Heart left ventricle (tissue), 13 donors: ENCODE measurements around the gene SLC38A7.
A peak's percentile ranks its signal among the peaks of the same experiment; 100 is the strongest.

Experiments
- POLR2A ChIP-seq, 2 donors: fragments of 450-650 bp; IDR thresholded peaks; one replicate each; pipeline ENCODE4 v1.6.1; 2017; ENCODE audit warnings: antibody characterized with exemption in 2 of 2, mild to moderate bottlenecking in 2 of 2, moderate library complexity in 2 of 2
- TF ChIP-seq, protein P1 (sequence below), 12 donors: fragments of 200-600 bp; sonication (generic) in 4 of 12; IDR thresholded peaks; one replicate each; pipeline versions ENCODE4 v1.5.0 to v1.8.0; 2018 to 2022; ENCODE audit warnings: antibody characterized with exemption in 12 of 12, mild to moderate bottlenecking in 5 of 12
- donor health status: ischemic (EF 13 %, LVEDD 7.1; RV severe dilation, severe dysfunction).
- donor health status: DM: no; HTN: yes; CAD: no.
- donor health status: DM: no; HTN: no; CAD: no.
- donor health status: ischemic (EF 25% LVEDD 6.9; RV normal size, moderate dysfunction).
- donor health status: ischemic (EF 25% LVEDD 5.7; RV mildly dilated, moderate dysfunction).
- donor health status: ischemic (EF 35%, LVEDD 5.7; RV mildly dilated, moderate dysfunction).
- donor health status: nonischemic (EF 11% LVEDD 7.7; RV severe dilation, severe dysfunction).
- donor health status: DM: yes; HTN: yes; CAD: no.
- donor health status: PGD.
- donor health status: ischemic (EF 29% LVEDD 5.4; RV normal size, mild dysfunction).
- donor health status: nonischemic (EF 23%, LVEDD 6.1; RV moderate dilation, normal function).

DNA sequence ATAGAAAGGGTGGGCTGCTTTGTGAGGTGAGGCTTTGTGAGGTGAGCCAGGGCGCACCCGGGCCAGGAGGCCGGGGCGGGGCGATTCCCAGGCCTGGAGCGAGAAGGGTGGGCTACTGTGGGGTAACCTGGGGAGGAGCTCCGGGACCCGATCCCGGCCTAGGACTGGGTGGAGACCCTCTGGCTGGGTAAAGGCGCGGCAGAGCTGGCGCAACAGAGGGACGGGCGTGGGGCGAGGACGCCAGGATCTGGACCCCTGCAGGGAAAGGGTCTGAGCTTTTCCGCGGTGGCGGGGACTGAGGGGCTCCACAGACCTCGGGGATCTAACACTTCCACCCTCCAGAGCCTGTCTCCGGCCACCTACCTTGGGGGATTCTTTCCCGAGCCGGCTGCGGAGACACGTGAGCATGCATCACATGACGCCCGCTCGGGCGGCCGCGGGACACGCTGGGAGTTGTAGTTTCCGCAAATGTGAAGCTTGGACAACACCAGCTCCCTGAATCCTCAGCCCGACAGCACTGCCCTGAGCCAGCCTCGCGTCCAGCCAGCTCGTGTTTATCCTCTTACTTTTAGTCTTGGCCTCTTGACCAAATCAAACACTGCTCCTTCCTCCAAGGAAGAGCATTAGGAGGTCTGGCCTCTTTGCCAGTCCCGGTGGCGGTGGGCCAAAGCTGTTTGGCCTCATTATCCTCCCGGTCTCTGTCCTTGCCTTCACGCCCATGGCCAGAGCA, at the start of gene SLC38A7:
- TF ChIP-seq, protein P1, sequence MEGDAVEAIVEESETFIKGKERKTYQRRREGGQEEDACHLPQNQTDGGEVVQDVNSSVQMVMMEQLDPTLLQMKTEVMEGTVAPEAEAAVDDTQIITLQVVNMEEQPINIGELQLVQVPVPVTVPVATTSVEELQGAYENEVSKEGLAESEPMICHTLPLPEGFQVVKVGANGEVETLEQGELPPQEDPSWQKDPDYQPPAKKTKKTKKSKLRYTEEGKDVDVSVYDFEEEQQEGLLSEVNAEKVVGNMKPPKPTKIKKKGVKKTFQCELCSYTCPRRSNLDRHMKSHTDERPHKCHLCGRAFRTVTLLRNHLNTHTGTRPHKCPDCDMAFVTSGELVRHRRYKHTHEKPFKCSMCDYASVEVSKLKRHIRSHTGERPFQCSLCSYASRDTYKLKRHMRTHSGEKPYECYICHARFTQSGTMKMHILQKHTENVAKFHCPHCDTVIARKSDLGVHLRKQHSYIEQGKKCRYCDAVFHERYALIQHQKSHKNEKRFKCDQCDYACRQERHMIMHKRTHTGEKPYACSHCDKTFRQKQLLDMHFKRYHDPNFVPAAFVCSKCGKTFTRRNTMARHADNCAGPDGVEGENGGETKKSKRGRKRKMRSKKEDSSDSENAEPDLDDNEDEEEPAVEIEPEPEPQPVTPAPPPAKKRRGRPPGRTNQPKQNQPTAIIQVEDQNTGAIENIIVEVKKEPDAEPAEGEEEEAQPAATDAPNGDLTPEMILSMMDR (IDR thresholded peaks at IDR 0.05) = no peak
- peak in 1 of 2 donors; percentile 59 for TF ChIP-seq POLR2A (IDR thresholded peaks at IDR 0.05)
